ENCODE data around the gene GRIK3. TPM values are rescaled to one million over a fixed set of nuclear protein-coding genes. Genes with fewer than 3 reads are reported as not detected.

The GRIK3 gene
- total and polyA plus RNA-seq, 2 of the 8 experiments (the other 6 are each of a cell fraction or from before 2014, with no cell fraction given): 2.1 to 3.4 TPM

DNA sequence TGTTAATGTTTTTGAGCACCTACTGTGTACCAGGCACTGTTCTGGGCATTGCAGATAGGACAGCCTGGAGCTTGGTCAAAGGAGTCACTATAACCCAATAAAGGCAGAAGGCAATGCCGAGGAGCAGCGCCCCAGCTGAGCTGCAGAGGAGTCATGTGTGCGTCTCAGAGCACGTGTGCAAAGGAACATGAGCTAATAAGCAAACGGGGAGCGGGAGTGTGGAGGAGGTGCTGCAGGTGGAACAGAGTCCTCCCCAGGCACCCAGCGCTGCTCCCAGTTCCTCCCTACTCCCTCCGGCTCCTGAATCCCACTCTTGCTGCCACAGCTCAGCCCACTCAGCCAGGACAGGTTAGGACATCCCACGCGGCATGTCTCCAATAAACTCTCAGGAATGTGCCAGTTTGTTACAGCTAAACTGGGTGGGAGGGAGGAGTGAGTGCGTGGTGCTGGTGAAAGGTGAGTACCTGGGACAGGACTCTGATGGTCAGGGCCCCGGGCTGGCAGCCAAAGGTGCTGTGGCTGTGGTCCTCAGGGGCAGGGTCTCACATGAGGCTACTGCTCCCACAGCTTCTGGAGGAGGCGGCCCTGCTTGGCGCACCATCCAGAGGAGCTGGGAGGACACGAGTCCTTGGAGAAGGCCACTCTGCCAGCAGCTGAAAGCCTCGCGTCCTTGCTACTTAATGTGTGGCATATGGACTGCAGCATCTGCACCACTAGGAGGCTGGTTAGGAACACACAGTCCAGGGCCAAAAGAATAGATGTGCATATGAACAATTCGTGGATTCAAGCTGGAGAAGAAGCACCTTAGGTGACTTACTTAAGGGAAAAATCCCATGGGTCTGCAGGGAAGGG is 52.3 kb downstream of the GRIK3 start:
- FAIRE-seq: no peak

More for the DNA sequence above, 52.3 kb downstream of the GRIK3 start:
- H2BK5ac ChIP-seq (ENCODE audit: low read depth, low read length): no peak overlapping the region
- H3K4me2 ChIP-seq (ENCODE audit: insufficient read depth in 1 of 2, low read depth in 2 of 2, low read length in 2 of 2): no peak overlapping the region
- H3K9me3 ChIP-seq (ENCODE audit: insufficient read depth in 2 of 2, low read depth in 1 of 2, low read length in 1 of 2): peaks cover 2 to 4% of the 10 kb centered on the region in 2 experiments; a peak in 2 of 4 replicates
- no peak overlapping the region for H3K23ac ChIP-seq (ENCODE audit: insufficient read length)
- H2AK5ac ChIP-seq (ENCODE audit: low read depth, low read length): 0 out of 2 replicates have a peak overlapping the region, but pooled peaks have one; percentile 6
- peaks cover 0 to 5% of the 10 kb centered on the region in 2 experiments for H4K20me1 ChIP-seq (replicated peaks in 1 of 2; ENCODE audit: control insufficient read depth in 1 of 2, insufficient read depth in 2 of 2, low read length in 2 of 2)
- peaks cover 7% of the 10 kb centered on the region; the same call in 1 of the 2 replicates for H3K23me2 ChIP-seq (ENCODE audit: low read depth, low read length)
- no peak overlapping the region for H2AFZ ChIP-seq (ENCODE audit: low read length)
- H2BK120ac ChIP-seq (replicated peaks; ENCODE audit: low read depth, low read length): no peak overlapping the region
- H3K79me1 ChIP-seq (ENCODE audit: low read depth, low read length): no peaks in the 10 kb centered on the region
- no peak overlapping the region for H3K27ac ChIP-seq (ENCODE audit: low read depth, low read length)
- H3K4me1 ChIP-seq (replicated peaks in 1 of 4; ENCODE audit: control insufficient read depth in 3 of 4, insufficient read depth in 4 of 4, low read length in 3 of 4): peaks cover 0 to 10% (median 5%) of the 10 kb centered on the region in 4 experiments; a peak in 3 of 7 replicates
- H4K8ac ChIP-seq (ENCODE audit: extremely low read depth, insufficient read depth, low read length): peak overlapping the region; percentile 29
- TF ChIP-seq TCF12 (IDR thresholded peaks at IDR 0.05; ENCODE audit: low read depth, low read length) (no peak), CTCF (IDR thresholded peaks at IDR 0.05; ENCODE audit: control extremely low read depth in 1 of 3, insufficient read depth in 1 of 3, low read depth in 1 of 3, low read length in 3 of 3) (peak in 1 of 3 experiments; percentile 16; a peak in 1 of 4 replicates)
- no peak overlapping the region for H3K4ac ChIP-seq (replicated peaks; ENCODE audit: insufficient read length, low read depth, low read length)
- no peak overlapping the region for H3K14ac ChIP-seq (ENCODE audit: insufficient read length)
- no peak overlapping the region for H4K5ac ChIP-seq (ENCODE audit: insufficient read length, low read depth, low read length)
- no peak overlapping the region for H3K18ac ChIP-seq (ENCODE audit: extremely low read depth, low read length)
- CTCF ChIA-PET (ENCODE audit: partially characterized antibody): interaction anchor here (0.6 to 3.0 kb wide), 13 partner anchors 14 to 473 kb away, joined by 3 to 13 read pairs (median 3); no protein-coding TSS in a partner anchor
- no peak overlapping the region for H4K91ac ChIP-seq (replicated peaks; ENCODE audit: insufficient read length, low read length)
- no peak overlapping the region for H2BK20ac ChIP-seq (ENCODE audit: low read length)
- no peaks in the 10 kb centered on the region for H3K27me3 ChIP-seq (replicated peaks in 1 of 4; ENCODE audit: control insufficient read depth in 3 of 4, extremely low read depth in 1 of 4, insufficient read depth in 3 of 4, low read length in 3 of 4)
- WGBS, 2 experiments (ENCODE audit: extremely low coverage in 1 of 2, insufficient coverage in 1 of 2, insufficient read length in 1 of 2, insufficient replicate concordance in 2 of 2, low coverage in 1 of 2, low lambda C conversion rate in 2 of 2, missing lambda C conversion rate in 1 of 2): 87% methylated on average over 18 of the region's 18 CpGs; no CpG with 5 or more reads in 1 of the 2 experiments
- peak overlapping the region; percentile 88 for H2BK15ac ChIP-seq (ENCODE audit: low read length)
- H3K36me3 ChIP-seq (ENCODE audit: control insufficient read depth in 2 of 4, insufficient read depth in 4 of 4, low read length in 3 of 4): no peaks in the 10 kb centered on the region
- no peak overlapping the region for H3K4me3 ChIP-seq (ENCODE audit: extremely low read depth in 1 of 4, insufficient read depth in 2 of 4, low read depth in 3 of 4, low read length in 4 of 4)
- no peak overlapping the region for H3K9ac ChIP-seq (replicated peaks in 1 of 4; ENCODE audit: extremely low read depth in 1 of 4, low read depth in 3 of 4, low read length in 3 of 4)
- no peak overlapping the region for H3K56ac ChIP-seq (replicated peaks; ENCODE audit: insufficient read length, low read depth, low read length)
- DNase-seq (ENCODE audit: low read depth in 1 of 2, low spot score in 2 of 2): no peak
- no peaks in the 10 kb centered on the region for H3K79me2 ChIP-seq (ENCODE audit: control insufficient read depth in 1 of 2, insufficient read depth in 2 of 2, low read length in 2 of 2)
- POLR2A ChIA-PET (ENCODE audit: partially characterized antibody): interaction anchor here (0.6 kb wide), 1 partner anchor 377 kb away, joined by 3 read pairs; no protein-coding TSS in a partner anchor
- H2BK12ac ChIP-seq (ENCODE audit: low read depth, low read length): peak overlapping the region; percentile 75; the same call in 1 of the 2 replicates
